A673 (cell line): ENCODE data around the gene PLEKHH2. TPM values are rescaled to one million over a fixed set of nuclear protein-coding genes. Genes with fewer than 3 reads are reported as not detected.
"Not testable (repeated sequence)": the region's sequence is repeated elsewhere in the genome, so short reads cannot be mapped to it uniquely, and the experiment has no call there.

Experiments used
- BruUV-seq: library from RNA; stranded (reverse); fragments of 400-500 nt; replicated peaks from 2 replicates; lab custom pipeline; 2021; lab: Mats Ljungman, UMichigan
- CTCF ChIA-PET: fragments of 300-600 bp; sonication (Branson Sonifier 250); formaldehyde crosslinking; loops from one replicate; lab custom pipeline; 2022; ENCODE audit warnings: antibody characterized with exemption; lab: Charles Lee
- POLR2A ChIA-PET: fragments of 300-600 bp; sonication (Branson Sonifier 250); formaldehyde crosslinking; loops from one replicate; lab custom pipeline; 2022; ENCODE audit warnings: antibody characterized with exemption; ENCODE audit not compliant: low non-redundant PET; lab: Charles Lee
- DNase-seq: peaks from one replicate; pipeline ENCODE4 v3.0.0-alpha.2; 2015; ENCODE audit warnings: low spot score
- H3K27ac ChIP-seq: fragments of 200-600 bp; sonication (generic); 2 replicates; pipeline ENCODE4 v1.5.1; 2016; ENCODE audit warnings: mixed run types, low read depth, mild to moderate bottlenecking, mixed read lengths, antibody characterized with exemption, low read length; ENCODE audit not compliant: poor library complexity, severe bottlenecking
- H3K27me3 ChIP-seq: fragments of 200-600 bp; sonication (generic); replicated peaks from 2 replicates; pipeline ENCODE4 v1.6.1; 2017; ENCODE audit warnings: mixed run types, low read depth, mild to moderate bottlenecking, mixed read lengths, antibody characterized with exemption, low read length; ENCODE audit not compliant: insufficient read depth, poor library complexity
- H3K36me3 ChIP-seq: fragments of 200-600 bp; sonication (generic); 2 replicates; pipeline ENCODE4 v1.6.1; 2016; ENCODE audit warnings: mixed run types, mild to moderate bottlenecking, mixed read lengths, antibody characterized with exemption, low read length; ENCODE audit not compliant: insufficient read depth, poor library complexity, severe bottlenecking
- H3K4me1 ChIP-seq: fragments of 200-600 bp; sonication (generic); 2 replicates; pipeline ENCODE4 v1.6.1; 2017; ENCODE audit warnings: mixed run types, mild to moderate bottlenecking, mixed read lengths, antibody characterized with exemption, low read length; ENCODE audit not compliant: insufficient read depth, poor library complexity, severe bottlenecking
- H3K4me3 ChIP-seq: fragments of 200-600 bp; sonication (generic); 2 replicates; pipeline ENCODE4 v1.5.1; 2016; ENCODE audit warnings: low read depth, mixed run types, mild to moderate bottlenecking, mixed read lengths, low read length; ENCODE audit not compliant: poor library complexity, severe bottlenecking
- H3K9me3 ChIP-seq: fragments of 200-600 bp; sonication (generic); 2 replicates; pipeline ENCODE4 v1.6.1; 2016; ENCODE audit warnings: mixed run types, low read depth, mild to moderate bottlenecking, mixed read lengths, antibody characterized with exemption, low read length; ENCODE audit not compliant: poor library complexity, severe bottlenecking
- CTCF ChIP-seq: fragments of 300-800, 200-600 bp; sonication (generic); conservative IDR thresholded peaks from 2 replicates; pipeline ENCODE4 v1.5.1; 2017; ENCODE audit warnings: low read depth, mild to moderate bottlenecking, antibody characterized with exemption, low read length, moderate library complexity, mixed read lengths
- EZH2 ChIP-seq: fragments of 200-600 bp; sonication (generic); IDR thresholded peaks from 2 replicates; pipeline ENCODE4 v1.6.1; 2017; ENCODE audit warnings: borderline replicate concordance, low read depth, mild to moderate bottlenecking, mixed read lengths, antibody characterized with exemption, low read length; ENCODE audit not compliant: poor library complexity, severe bottlenecking
- intact Hi-C: fragments of 100-400 bp; cut with micrococcal nuclease; formaldehyde crosslinking; loops from one replicate; pipeline ENCODE4 v1.10.0; 2022; ENCODE audit not compliant: unreplicated experiment
- total RNA-seq: library from RNA; stranded (reverse); gene quantifications from 2 replicates; pipeline ENCODE4 v1.2.3, GENCODE V29; 2021

The PLEKHH2 gene
- total RNA-seq, 1 experiment from 2014 or later = 2.2 TPM

- ChIA-PET POLR2A (no interaction called here), CTCF (no interaction called here)
- no peaks in the 10 kb centered on the region for H3K36me3 ChIP-seq
- no peak overlapping the region for H3K27ac ChIP-seq
- H3K27me3 ChIP-seq = peaks cover 5% of the 10 kb centered on the region
- DNase-seq = peak; percentile 37
- H3K9me3 ChIP-seq = no peaks in the 10 kb centered on the region
- no peak for TF ChIP-seq EZH2
- no peak for TF ChIP-seq CTCF
- no peak overlapping the region for H3K4me3 ChIP-seq
- peaks cover 4% of the 10 kb centered on the region for H3K4me1 ChIP-seq
- intact Hi-C loops = no loop called here
- no TSS peak for BruUV-seq
Measured at GRCh38 chr2:43622931-43623451, 14.1 kb upstream of the PLEKHH2 start.

- no peaks in the 10 kb centered on the region for H3K9me3 ChIP-seq
- H3K36me3 ChIP-seq = no peaks in the 10 kb centered on the region
- no peak overlapping the region for H3K27ac ChIP-seq
- no TSS peak for BruUV-seq
- POLR2A ChIA-PET = no interaction called here
- no peaks in the 10 kb centered on the region for H3K27me3 ChIP-seq
- intact Hi-C loops = no loop called here
- TF ChIP-seq EZH2 (no peak), CTCF (no peak)
- no peak for DNase-seq
- H3K4me3 ChIP-seq = no peak overlapping the region
- peaks cover 20% of the 10 kb centered on the region for H3K4me1 ChIP-seq
- CTCF ChIA-PET = no interaction called here
Measured at GRCh38 chr2:43631618-43632317, 5.3 kb upstream of the PLEKHH2 start.

- H3K4me3 ChIP-seq = no peak overlapping the region
- TF ChIP-seq EZH2 (no peak), CTCF (no peak)
- no peaks in the 10 kb centered on the region for H3K36me3 ChIP-seq
- no TSS peak for BruUV-seq
- peaks cover 17% of the 10 kb centered on the region for H3K4me1 ChIP-seq
- ChIA-PET CTCF (no interaction called here), POLR2A (no interaction called here)
- H3K9me3 ChIP-seq = no peaks in the 10 kb centered on the region
- peak; percentile 70 for DNase-seq
- peak overlapping the region; percentile 35 for H3K27ac ChIP-seq
- no peaks in the 10 kb centered on the region for H3K27me3 ChIP-seq
- intact Hi-C loops = no loop called here
Measured at GRCh38 chr2:43634604-43635306, 2.3 kb upstream of the PLEKHH2 start.

- H3K36me3 ChIP-seq, BruUV-seq, CTCF ChIA-PET, H3K27me3 ChIP-seq, intact Hi-C loops, H3K27ac ChIP-seq, POLR2A ChIA-PET, DNase-seq, H3K9me3 ChIP-seq, H3K4me3 ChIP-seq: not testable (repeated sequence)
- peaks cover 17% of the 10 kb centered on the region for H3K4me1 ChIP-seq
Measured at GRCh38 chr2:43636153-43636552, 907 bp upstream of the PLEKHH2 start.
